ENCODE measurements around the gene ASB13.

Gene ASB13

GRCh38 chr10:5589011-5589660, 77.3 kb downstream of the ASB13 start:
- TF ChIP-seq CTCF (conservative IDR thresholded peaks at IDR 0.05; ENCODE audit: low read depth, low read length), result no peak
- H3K4me3 ChIP-seq (ENCODE audit: low read length), result no peak overlapping the region
- no peak for DNase-seq (ENCODE audit: low read depth)

Data from retinal pigment epithelial cell (primary cell).